A673 (cell line): ENCODE measurements around the gene TMEM183A.

Experiments used
- EZH2 ChIP-seq: fragments of 200-600 bp; sonication (generic); IDR thresholded peaks from 2 replicates; pipeline ENCODE4 v1.6.1; 2017; ENCODE audit warnings: borderline replicate concordance, low read depth, mild to moderate bottlenecking, mixed read lengths, antibody characterized with exemption, low read length; ENCODE audit not compliant: poor library complexity, severe bottlenecking
- TF ChIP-seq, protein P1 (sequence below): fragments of 300-800, 200-600 bp; sonication (generic); conservative IDR thresholded peaks from 2 replicates; pipeline ENCODE4 v1.5.1; 2017; ENCODE audit warnings: low read depth, mild to moderate bottlenecking, antibody characterized with exemption, low read length, moderate library complexity, mixed read lengths

DNA sequence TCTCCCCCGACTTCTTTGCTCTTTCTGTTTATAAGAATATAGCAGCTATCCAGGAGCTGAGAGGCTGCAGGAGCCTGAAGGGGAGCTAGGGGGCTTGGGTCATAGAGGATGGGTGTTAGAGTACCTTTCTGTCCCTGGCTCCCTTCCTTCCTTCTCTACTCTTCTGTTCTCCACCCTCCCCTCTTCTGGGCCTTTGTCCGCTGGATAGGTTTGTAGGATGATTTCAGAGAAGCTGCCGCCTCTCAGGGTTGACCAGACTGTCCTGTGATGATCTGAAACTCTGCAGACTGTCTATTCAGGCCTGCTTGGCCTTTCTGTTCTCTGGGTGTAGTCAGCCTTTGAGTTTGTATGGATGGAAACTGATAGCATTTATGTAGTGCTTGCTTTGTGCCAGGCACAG is 45.4 kb downstream of the TMEM183A start:
- TF ChIP-seq, protein P1, sequence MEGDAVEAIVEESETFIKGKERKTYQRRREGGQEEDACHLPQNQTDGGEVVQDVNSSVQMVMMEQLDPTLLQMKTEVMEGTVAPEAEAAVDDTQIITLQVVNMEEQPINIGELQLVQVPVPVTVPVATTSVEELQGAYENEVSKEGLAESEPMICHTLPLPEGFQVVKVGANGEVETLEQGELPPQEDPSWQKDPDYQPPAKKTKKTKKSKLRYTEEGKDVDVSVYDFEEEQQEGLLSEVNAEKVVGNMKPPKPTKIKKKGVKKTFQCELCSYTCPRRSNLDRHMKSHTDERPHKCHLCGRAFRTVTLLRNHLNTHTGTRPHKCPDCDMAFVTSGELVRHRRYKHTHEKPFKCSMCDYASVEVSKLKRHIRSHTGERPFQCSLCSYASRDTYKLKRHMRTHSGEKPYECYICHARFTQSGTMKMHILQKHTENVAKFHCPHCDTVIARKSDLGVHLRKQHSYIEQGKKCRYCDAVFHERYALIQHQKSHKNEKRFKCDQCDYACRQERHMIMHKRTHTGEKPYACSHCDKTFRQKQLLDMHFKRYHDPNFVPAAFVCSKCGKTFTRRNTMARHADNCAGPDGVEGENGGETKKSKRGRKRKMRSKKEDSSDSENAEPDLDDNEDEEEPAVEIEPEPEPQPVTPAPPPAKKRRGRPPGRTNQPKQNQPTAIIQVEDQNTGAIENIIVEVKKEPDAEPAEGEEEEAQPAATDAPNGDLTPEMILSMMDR = no peak
- no peak for TF ChIP-seq EZH2
